Uterus (tissue), 4 donors: ENCODE data around the gene SLC4A2. TPM values are rescaled to one million over a fixed set of nuclear protein-coding genes. Genes with fewer than 3 reads are reported as not detected.
A peak's percentile ranks its signal among the peaks of the same experiment; 100 is the strongest.

Experiments
- DNase-seq, 2 donors: peaks; one replicate each; pipeline ENCODE4 v3.0.0-alpha.2; 2019 to 2020
- H3K27ac ChIP-seq, 2 donors: fragments of 200-600 bp; sonication (generic); 1 replicate in 1 of 2; 2 replicates in 1 of 2; pipeline ENCODE4 v1.5.1; 2016 to 2018
- H3K27me3 ChIP-seq, 2 donors: fragments of 200-600 bp; sonication (generic); one replicate each; pipeline ENCODE4 v1.5.1; 2018 to 2019; ENCODE audit warnings: control low read depth in 1 of 2
- H3K36me3 ChIP-seq, 2 donors: fragments of 200-600 bp; sonication (generic); one replicate each; pipeline ENCODE4 v1.5.1; 2019; ENCODE audit warnings: control low read depth in 1 of 2
- H3K4me1 ChIP-seq, 2 donors: fragments of 200-600 bp; sonication (generic); one replicate each; pipeline ENCODE4 v1.5.1; 2018 to 2019; ENCODE audit warnings: control low read depth in 1 of 2
- H3K4me3 ChIP-seq, 2 donors: fragments of 200-600 bp; sonication (generic); 1 replicate in 1 of 2; 2 replicates in 1 of 2; pipeline ENCODE4 v1.5.1; 2018 to 2019; ENCODE audit warnings: mild to moderate bottlenecking in 1 of 2
- H3K9me3 ChIP-seq, 2 donors: fragments of 200-600 bp; sonication (generic); one replicate each; pipeline ENCODE4 v1.5.1; 2019; ENCODE audit warnings: control low read depth in 1 of 2
- POLR2A ChIP-seq, 2 donors: fragments of 450-650 bp; IDR thresholded peaks; one replicate each; pipeline ENCODE4 v1.6.1; 2016; ENCODE audit warnings: antibody characterized with exemption in 2 of 2, mild to moderate bottlenecking in 1 of 2, moderate library complexity in 1 of 2
- intact Hi-C: fragments of 100-400 bp; cut with DNase I; formaldehyde crosslinking; loops from one replicate; pipeline ENCODE4 v1.15.1; 2023; ENCODE audit warnings: low total_unique reads
- total RNA-seq, 4 donors: library from RNA; depleted of rRNA in 3 of 4; stranded (reverse); fragments of >200 nt in 3 of 4; gene quantifications; one replicate each; pipeline versions ENCODE4 v1.1.0 to v1.2.4, GENCODE V29; 2014 to 2023
- TF ChIP-seq, protein P1 (sequence below), 4 experiments: fragments of 200-600 bp in 2 of 4; fragments of 450-650 bp in 2 of 4; sonication (generic) in 2 of 4; IDR thresholded peaks; one replicate each; pipeline ENCODE4 v1.5.1; 2016 to 2019; ENCODE audit warnings: antibody characterized with exemption in 4 of 4, mild to moderate bottlenecking in 2 of 4, moderate library complexity in 1 of 4
- donor health status: DM: yes; HTN: yes; CAD: no.

The SLC4A2 gene
- total RNA-seq, 4 donors from 2014 or later: 37.4 to 177 (median 88.6) TPM

- H3K27me3 ChIP-seq: peaks cover 5 to 10% of the 10 kb centered on the region in 2 donors
- no peak for DNase-seq
- H3K4me1 ChIP-seq: peaks cover 0 to 14% of the 10 kb centered on the region in 2 donors
- peak overlapping the region in 1 of 2 donors; percentile 14 for H3K4me3 ChIP-seq
- intact Hi-C loops: no loop called here
- no peaks in the 10 kb centered on the region for H3K36me3 ChIP-seq
- TF ChIP-seq, protein P1, sequence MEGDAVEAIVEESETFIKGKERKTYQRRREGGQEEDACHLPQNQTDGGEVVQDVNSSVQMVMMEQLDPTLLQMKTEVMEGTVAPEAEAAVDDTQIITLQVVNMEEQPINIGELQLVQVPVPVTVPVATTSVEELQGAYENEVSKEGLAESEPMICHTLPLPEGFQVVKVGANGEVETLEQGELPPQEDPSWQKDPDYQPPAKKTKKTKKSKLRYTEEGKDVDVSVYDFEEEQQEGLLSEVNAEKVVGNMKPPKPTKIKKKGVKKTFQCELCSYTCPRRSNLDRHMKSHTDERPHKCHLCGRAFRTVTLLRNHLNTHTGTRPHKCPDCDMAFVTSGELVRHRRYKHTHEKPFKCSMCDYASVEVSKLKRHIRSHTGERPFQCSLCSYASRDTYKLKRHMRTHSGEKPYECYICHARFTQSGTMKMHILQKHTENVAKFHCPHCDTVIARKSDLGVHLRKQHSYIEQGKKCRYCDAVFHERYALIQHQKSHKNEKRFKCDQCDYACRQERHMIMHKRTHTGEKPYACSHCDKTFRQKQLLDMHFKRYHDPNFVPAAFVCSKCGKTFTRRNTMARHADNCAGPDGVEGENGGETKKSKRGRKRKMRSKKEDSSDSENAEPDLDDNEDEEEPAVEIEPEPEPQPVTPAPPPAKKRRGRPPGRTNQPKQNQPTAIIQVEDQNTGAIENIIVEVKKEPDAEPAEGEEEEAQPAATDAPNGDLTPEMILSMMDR (IDR thresholded peaks at IDR 0.05): no peak
- no peak for TF ChIP-seq POLR2A (IDR thresholded peaks at IDR 0.05)
- H3K27ac ChIP-seq: no peak overlapping the region
- no peaks in the 10 kb centered on the region for H3K9me3 ChIP-seq
These were observed 40.8 kb upstream of the SLC4A2 start for GRCh38 chr7:151018421-151019129.

GRCh38 chr7:151019130-151019447 is 40.3 kb upstream of the SLC4A2 start:
- H3K9me3 ChIP-seq: no peaks in the 10 kb centered on the region
- no peak overlapping the region for H3K27ac ChIP-seq
- H3K4me1 ChIP-seq: peaks cover 0 to 14% of the 10 kb centered on the region in 2 donors
- DNase-seq: no peak
- peaks cover 5% of the 10 kb centered on the region in 2 donors for H3K27me3 ChIP-seq
- intact Hi-C loops: no loop called here
- no peaks in the 10 kb centered on the region for H3K36me3 ChIP-seq
- H3K4me3 ChIP-seq: peak overlapping the region in 1 of 2 donors; percentile 14
- TF ChIP-seq, protein P1 (IDR thresholded peaks at IDR 0.05): no peak
- no peak for TF ChIP-seq POLR2A (IDR thresholded peaks at IDR 0.05)

DNA sequence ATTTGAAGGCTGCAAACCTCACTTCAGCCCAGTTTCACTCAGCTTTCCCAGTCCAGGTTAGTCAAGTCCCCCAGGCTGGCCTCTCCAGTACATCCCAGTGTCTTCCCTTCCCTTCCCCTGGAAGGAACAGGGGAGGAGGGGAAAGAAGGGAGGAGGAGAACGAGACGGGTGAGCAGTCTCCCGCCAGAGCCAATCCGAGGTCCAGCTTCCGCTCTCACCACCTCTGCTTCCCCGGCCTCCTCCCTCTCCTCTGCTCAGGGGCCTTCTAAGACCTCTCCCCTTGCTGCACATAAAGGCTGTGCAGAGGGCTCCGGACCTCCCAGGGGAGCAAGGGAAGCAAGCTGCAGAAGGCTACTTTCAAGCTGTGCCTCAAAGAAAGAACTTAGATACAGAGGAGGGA is 39.2 kb upstream of the SLC4A2 start:
- Histone ChIP-seq H3K9me3 (no peaks in the 10 kb centered on the region), H3K36me3 (no peaks in the 10 kb centered on the region), H3K27ac (no peak overlapping the region), H3K4me1 (peaks cover 0 to 14% of the 10 kb centered on the region in 2 donors), H3K4me3 (no peak overlapping the region), H3K27me3 (peaks cover 5% of the 10 kb centered on the region in 2 donors)
- TF ChIP-seq, protein P1 (IDR thresholded peaks at IDR 0.05): no peak
- TF ChIP-seq POLR2A (IDR thresholded peaks at IDR 0.05): no peak
- intact Hi-C loops: loop anchor here (10.0 kb wide), 1 partner anchor 95 kb away; no protein-coding TSS in a partner anchor
- DNase-seq: no peak

- no peak for DNase-seq
- H3K4me1 ChIP-seq: peaks cover 0 to 9% of the 10 kb centered on the region in 2 donors
- intact Hi-C loops: loop anchor here (10.0 kb wide), 1 partner anchor 92 kb away; no protein-coding TSS in a partner anchor
These were observed 36.2 kb upstream of the SLC4A2 start for GRCh38 chr7:151023232-151023631.

More at GRCh38 chr7:151023232-151023631, 36.2 kb upstream of the SLC4A2 start:
- Histone ChIP-seq H3K4me3 (no peak overlapping the region), H3K27ac (no peak overlapping the region), H3K36me3 (no peaks in the 10 kb centered on the region), H3K9me3 (no peaks in the 10 kb centered on the region), H3K27me3 (peaks cover 0 to 5% of the 10 kb centered on the region in 2 donors)
- TF ChIP-seq, protein P1 (IDR thresholded peaks at IDR 0.05): no peak
- no peak for TF ChIP-seq POLR2A (IDR thresholded peaks at IDR 0.05)
